HepG2 (cell line): Measurements from ENCODE around the gene PLXNA4. TPM values are rescaled to one million over a fixed set of nuclear protein-coding genes. Genes with fewer than 3 reads are reported as not detected.

Experiments used
- ATAC-seq: fragments of 200-7000 bp; cut with Tn5 transposase; 3 replicates; pipeline ENCODE4 v1.9.1; 2020; ENCODE audit warnings: mild to moderate bottlenecking, moderate library complexity
- BruUV-seq: library from RNA; stranded (reverse); fragments of 400-500 nt; replicated peaks from 2 replicates; lab custom pipeline; 2021; lab: Mats Ljungman, UMichigan
- CTCF ChIA-PET: fragments of 300-600 bp; formaldehyde crosslinking; extraction: SDS; loops from one replicate; lab custom pipeline; 2021; ENCODE audit warnings: low total read pairs, inconsistent platforms, low intra/inter-chr PET ratio; lab: Yijun Ruan, JAX
- POLR2A ChIA-PET: fragments of 350-600 bp; sonication (Branson Sonifier 250); formaldehyde crosslinking; loops from one replicate; lab custom pipeline; 2020; ENCODE audit warnings: antibody characterized with exemption, inconsistent platforms; lab: Yijun Ruan, JAX
- DNase-seq: peaks from one replicate; pipeline ENCODE4 v3.0.0-alpha.2; 2015; ENCODE audit warnings: low spot score
- FAIRE-seq: peaks from 3 replicates; lab custom pipeline; 2011; peaks lifted over from hg19 to GRCh38; lab: Jason Lieb, UNC
- H2AFZ ChIP-seq: one replicate; pipeline ENCODE4 v1.6.1; 2011; ENCODE audit warnings: low read length, inconsistent platforms
- H3K27ac ChIP-seq: fragments of 300-600 bp; 3 replicates; pipeline ENCODE4 v1.8.0; 2011; ENCODE audit warnings: mixed run types, mild to moderate bottlenecking, mixed read lengths, low read length, inconsistent platforms; ENCODE audit not compliant: insufficient read depth; ENCODE audit errors: extremely low read length
- H3K27me3 ChIP-seq, 2 experiments: fragments of 200-600 bp in 1 of 2; 2 replicates in 1 of 2; 3 replicates in 1 of 2; pipeline versions ENCODE4 v1.6.0 to v1.8.0; 2011; ENCODE audit warnings: low read length in 2 of 2, mild to moderate bottlenecking in 2 of 2, moderate library complexity in 2 of 2, inconsistent platforms in 1 of 2; ENCODE audit not compliant: insufficient read depth in 2 of 2, control insufficient read depth in 1 of 2
- H3K36me3 ChIP-seq, 2 experiments: fragments of 200-600 bp in 1 of 2; replicated peaks in 1 of 2; 2 replicates in 1 of 2; 3 replicates in 1 of 2; pipeline versions ENCODE4 v1.5.1 to v1.8.0; 2011; ENCODE audit warnings: low read length in 2 of 2, inconsistent platforms in 1 of 2; ENCODE audit not compliant: insufficient read depth in 2 of 2, control insufficient read depth in 1 of 2
- H3K4me1 ChIP-seq: 2 replicates; pipeline ENCODE4 v1.5.1; 2012; ENCODE audit warnings: low read length, inconsistent platforms; ENCODE audit not compliant: insufficient read depth
- H3K4me2 ChIP-seq: 2 replicates; pipeline ENCODE4 v1.6.0; 2011; ENCODE audit warnings: low read depth, low read length, inconsistent platforms
- H3K4me3 ChIP-seq, 3 experiments: fragments of 200-600 bp in 1 of 3; sonication (generic), shearing (Covaris generic) in 1 of 3; replicated peaks in 1 of 3; 2 replicates each; pipeline ENCODE4 v1.5.1; 2011 to 2016; ENCODE audit warnings: low read length in 3 of 3, inconsistent platforms in 2 of 3, low read depth in 2 of 3, mild to moderate bottlenecking in 2 of 3, control low read depth in 1 of 3, mixed read lengths in 1 of 3; ENCODE audit not compliant: insufficient read depth in 1 of 3
- H3K79me2 ChIP-seq: one replicate; pipeline ENCODE4 v1.6.1; 2011; ENCODE audit warnings: low read length, inconsistent platforms; ENCODE audit not compliant: insufficient read depth
- H3K9ac ChIP-seq: 2 replicates; pipeline ENCODE4 v1.6.0; 2011; ENCODE audit warnings: mild to moderate bottlenecking, low read depth, low read length, inconsistent platforms; ENCODE audit not compliant: insufficient read depth
- H3K9me3 ChIP-seq: 2 replicates; pipeline ENCODE4 v1.5.1; 2012; ENCODE audit warnings: mild to moderate bottlenecking, low read length
- H4K20me1 ChIP-seq: 2 replicates; pipeline ENCODE4 v1.6.0; 2011; ENCODE audit warnings: inconsistent platforms, mild to moderate bottlenecking, low read length, moderate library complexity; ENCODE audit not compliant: insufficient read depth
- CENPX ChIP-seq: sonication (generic); formaldehyde crosslinking; IDR thresholded peaks from 2 replicates; pipeline ENCODE4 v1.9.0; 2021; ENCODE audit warnings: mild to moderate bottlenecking, missing genetic modification reagents, moderate library complexity
- GTF2F1 ChIP-seq: fragments of 150-350 bp; IDR thresholded peaks from 2 replicates; pipeline ENCODE4 v1.6.1; 2014; ENCODE audit warnings: low read length
- HES4 ChIP-seq: sonication (generic); formaldehyde crosslinking; IDR thresholded peaks from 2 replicates; pipeline ENCODE4 v1.9.0; 2021; ENCODE audit warnings: mild to moderate bottlenecking, missing genetic modification reagents, borderline replicate concordance
- ISL2 ChIP-seq: sonication (generic); formaldehyde crosslinking; IDR thresholded peaks from 2 replicates; pipeline ENCODE4 v1.5.0; 2020; ENCODE audit warnings: missing genetic modification reagents
- MYC ChIP-seq: sonication (generic); formaldehyde crosslinking; IDR thresholded peaks from 2 replicates; pipeline ENCODE4 v1.9.0; 2021; ENCODE audit warnings: missing genetic modification reagents, borderline replicate concordance
- SMC3 ChIP-seq: IDR thresholded peaks from 2 replicates; pipeline ENCODE4 v1.6.1; 2011; ENCODE audit warnings: low read length, improper control_type of control experiment
- YY1 ChIP-seq: IDR thresholded peaks from 2 replicates; pipeline ENCODE4 v1.6.1; 2011; ENCODE audit warnings: low read length, low read depth, moderate library complexity, mild to moderate bottlenecking; ENCODE audit not compliant: insufficient read depth, insufficient replicate concordance
- ZBTB21 ChIP-seq: sonication (generic); formaldehyde crosslinking; IDR thresholded peaks from 2 replicates; pipeline ENCODE4 v1.4.0; 2020; ENCODE audit warnings: missing genetic modification reagents
- ZKSCAN1 ChIP-seq: fragments of 150-350 bp; IDR thresholded peaks from 2 replicates; pipeline ENCODE4 v1.6.1; 2014; ENCODE audit warnings: low read length
- ZNF274 ChIP-seq: sonication (generic); formaldehyde crosslinking; IDR thresholded peaks from 2 replicates; pipeline ENCODE4 v1.5.1; 2020; ENCODE audit warnings: mild to moderate bottlenecking, missing genetic modification reagents
- ZNF446 ChIP-seq: sonication (generic); formaldehyde crosslinking; IDR thresholded peaks from 2 replicates; pipeline ENCODE4 v1.5.0; 2020; ENCODE audit warnings: mild to moderate bottlenecking, missing genetic modification reagents
- ZNF614 ChIP-seq: IDR thresholded peaks from 2 replicates; pipeline ENCODE4 v1.6.1; 2018; ENCODE audit warnings: missing biosample characterization, missing genetic modification reagents, inconsistent platforms, borderline replicate concordance
- ZNF766 ChIP-seq: sonication (generic); formaldehyde crosslinking; IDR thresholded peaks from 2 replicates; pipeline ENCODE4 v1.5.0; 2020; ENCODE audit warnings: missing genetic modification reagents, borderline replicate concordance
- ZNF781 ChIP-seq: sonication (generic); formaldehyde crosslinking; IDR thresholded peaks from 2 replicates; pipeline ENCODE4 v1.5.1; 2020; ENCODE audit warnings: borderline replicate concordance, mild to moderate bottlenecking, missing genetic modification reagents; ENCODE audit errors: not compliant biosample characterization
- WGBS: methylation state at CpG from one replicate; pipeline ENCODE4 v1.1.6; 2017; ENCODE audit warnings: low lambda C conversion rate; 5-methylcytosine and 5-hydroxymethylcytosine counted together
- in situ Hi-C: cut with HindIII; loops from 2 replicates; pipeline ENCODE4 v1.10.0; 2017; ENCODE audit warnings: low pct_unique_long_range_greater_than_20kb; ENCODE audit not compliant: extremely low pct_ligation_motif_present
- intact Hi-C: fragments of 100-400 bp; cut with micrococcal nuclease; formaldehyde crosslinking; loops from one replicate; pipeline ENCODE4 v1.10.0; 2022; ENCODE audit not compliant: unreplicated experiment
- polyA plus RNA-seq, 8 experiments: library from polyadenylated mRNA; depleted of rRNA in 3 of 8; stranded (reverse) in 7 of 8; unstranded in 1 of 8; fragments of >200 nt; fragmentation: Illumina TruSeq in 4 of 8; extraction: Trizol in 4 of 8; gene quantifications; 2 replicates each; pipeline versions ENCODE4 v1.2.1 to v1.2.3, GENCODE V29; 2011 to 2016; ENCODE audit warnings: low read depth in 4 of 8, missing spikeins in 1 of 8, mixed read lengths in 1 of 8; ENCODE audit not compliant: insufficient read depth in 1 of 8
- total RNA-seq, 5 experiments: library from RNA; depleted of rRNA; stranded (reverse); fragments of >200 nt; fragmentation: Illumina TruSeq; extraction: Trizol; gene quantifications; 2 replicates each; pipeline ENCODE4 v1.2.3, GENCODE V29; 2016; ENCODE audit warnings: low read depth in 1 of 5

The PLXNA4 gene
- total and polyA plus RNA-seq, 2 of the 13 experiments (the other 11 are each of a cell fraction or from before 2014, with no cell fraction given): 0.01 to 0.04 TPM

DNA sequence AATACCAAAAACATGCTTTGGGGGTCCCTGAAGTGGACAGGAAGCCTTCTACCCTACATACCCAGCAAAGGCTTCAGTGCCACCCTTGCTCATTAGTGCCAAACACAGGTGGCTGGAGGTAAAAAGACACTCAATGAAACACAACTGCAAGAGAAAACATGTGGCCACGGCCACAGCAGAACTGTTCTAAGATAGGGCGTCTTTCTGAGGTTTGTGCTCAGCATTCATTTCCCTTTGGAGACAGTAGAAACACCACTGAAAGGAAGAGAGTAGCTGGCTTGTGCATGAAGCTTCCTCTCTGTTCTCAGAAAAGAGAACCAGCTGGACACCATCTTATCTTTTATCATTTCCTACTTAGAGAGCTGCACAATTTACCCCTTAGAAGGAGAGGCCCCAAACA lies 143.0 kb downstream of the PLXNA4 start:
- H3K4me2 ChIP-seq: no peak overlapping the region
- H3K9me3 ChIP-seq: no peaks in the 10 kb centered on the region
- in situ Hi-C loops: no loop called here
- no peaks in the 10 kb centered on the region for H4K20me1 ChIP-seq
- FAIRE-seq (no peak), DNase-seq (no peak), ATAC-seq (no peak)
- H3K36me3 ChIP-seq: no peaks in the 10 kb centered on the region
- no peaks in the 10 kb centered on the region for H3K79me2 ChIP-seq
- H3K9ac ChIP-seq: no peak overlapping the region
- no peak overlapping the region for H3K27ac ChIP-seq
- POLR2A ChIA-PET: no interaction called here
- no peak for TF ChIP-seq CENPX (CRISPR knock-in tag)
- 7% methylated on average over 2 of the region's 2 CpGs for WGBS
- peaks cover 0 to 38% of the 10 kb centered on the region in 2 experiments; a peak in 4 of 5 replicates for H3K27me3 ChIP-seq
- H2AFZ ChIP-seq: no peak overlapping the region
- no peaks in the 10 kb centered on the region for H3K4me1 ChIP-seq
- CTCF ChIA-PET: no interaction called here
- H3K4me3 ChIP-seq: no peak overlapping the region
- intact Hi-C loops: no loop called here
- BruUV-seq: no TSS peak

DNA sequence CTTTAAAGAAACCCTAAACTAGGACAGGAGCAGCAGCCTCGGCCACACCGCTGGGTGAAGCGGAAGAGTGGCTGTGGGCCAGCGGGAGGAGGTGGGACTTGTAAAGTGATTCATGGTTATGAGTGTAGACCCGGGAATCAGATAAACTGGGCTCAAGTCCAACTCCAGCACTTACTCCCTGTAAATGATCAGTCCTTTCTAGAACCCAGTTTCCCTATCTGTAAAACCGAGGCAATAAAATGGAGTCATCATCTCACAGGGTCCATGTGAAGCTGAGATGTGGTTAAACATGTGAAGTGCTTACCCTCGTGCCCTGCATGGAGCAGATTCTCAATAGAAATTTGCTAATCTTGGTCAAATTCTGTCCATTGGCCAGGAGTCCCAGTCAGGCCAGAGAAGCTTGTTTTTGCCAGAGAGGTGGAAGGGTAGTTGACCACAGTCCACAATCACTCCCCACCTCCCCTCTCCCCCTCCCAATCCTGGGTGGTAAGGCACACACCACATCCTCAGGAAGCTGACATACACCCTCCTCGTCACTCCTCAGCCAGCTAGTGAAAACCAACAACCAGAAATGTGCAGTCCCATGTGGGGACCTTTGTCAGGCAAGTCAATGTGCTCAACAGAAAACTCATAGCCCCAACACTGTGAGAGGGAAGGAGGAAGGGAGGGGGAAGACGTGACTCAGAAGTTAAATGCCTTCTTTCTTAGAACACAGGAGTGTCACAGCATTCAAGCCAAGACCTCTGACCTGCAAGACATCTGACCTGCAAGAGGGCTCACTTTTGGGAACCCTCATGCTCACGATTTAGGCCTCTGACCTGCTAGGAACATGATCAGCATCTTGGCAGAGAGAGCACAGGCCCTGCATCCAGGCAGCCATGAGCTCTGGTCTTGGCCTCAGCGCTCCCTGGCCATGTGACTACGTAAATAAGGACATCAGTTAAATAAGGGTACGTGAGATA lies 145.1 kb downstream of the PLXNA4 start:
- in situ Hi-C loops: no loop called here

More for the DNA sequence above, 145.1 kb downstream of the PLXNA4 start:
- H3K79me2 ChIP-seq: no peaks in the 10 kb centered on the region
- TF ChIP-seq ZNF781 (CRISPR knock-in tag): no peak
- no peak for TF ChIP-seq MYC (CRISPR knock-in tag)
- TF ChIP-seq ZNF766 (CRISPR knock-in tag): no peak
- no peak for TF ChIP-seq YY1
- TF ChIP-seq ZBTB21 (CRISPR knock-in tag): no peak
- no peak for TF ChIP-seq SMC3
- TF ChIP-seq HES4 (CRISPR knock-in tag): no peak
- no peak for TF ChIP-seq ZNF274
- no peak for TF ChIP-seq ZNF614 (CRISPR knock-in tag)
- no peak for TF ChIP-seq GTF2F1
- TF ChIP-seq ZNF446: no peak
- TF ChIP-seq ZKSCAN1: no peak
- no peak for TF ChIP-seq ISL2 (CRISPR knock-in tag)
- TF ChIP-seq, all 625 proteins: peak for 0
- no peak for ATAC-seq
- no peak overlapping the region for H3K4me2 ChIP-seq
- WGBS: 6% methylated on average over 13 of the region's 13 CpGs
- no peak overlapping the region for H3K9ac ChIP-seq
- no peak for DNase-seq
- no peak for FAIRE-seq
- ChIA-PET POLR2A (no interaction called here), CTCF (no interaction called here)
- no peaks in the 10 kb centered on the region for H3K9me3 ChIP-seq
- BruUV-seq: no TSS peak
- peaks cover 0 to 53% of the 10 kb centered on the region in 2 experiments; a peak in 4 of 5 replicates for H3K27me3 ChIP-seq
- no peak overlapping the region for H3K4me3 ChIP-seq
- H2AFZ ChIP-seq: no peak overlapping the region
- no peaks in the 10 kb centered on the region for H3K4me1 ChIP-seq
- no peak overlapping the region for H3K27ac ChIP-seq
- H4K20me1 ChIP-seq: no peaks in the 10 kb centered on the region
- intact Hi-C loops: no loop called here
- H3K36me3 ChIP-seq: no peaks in the 10 kb centered on the region
